Esophagus squamous epithelium (tissue), 5 donors: Measurements from ENCODE around the gene TBC1D2. TPM values are rescaled to one million over a fixed set of nuclear protein-coding genes. Genes with fewer than 3 reads are reported as not detected.

Source experiments
- DNase-seq: peaks from one replicate; lab custom pipeline; 2025; lab: John Stamatoyannopoulos, UW
- H3K27ac ChIP-seq, 4 donors: fragments of 200-600 bp; sonication (generic); one replicate each; pipeline ENCODE4 v1.5.1; 2016 to 2019; ENCODE audit warnings: mild to moderate bottlenecking in 1 of 4
- H3K27me3 ChIP-seq, 4 donors: fragments of 200-600 bp; sonication (generic); 1 replicate in 3 of 4; 2 replicates in 1 of 4; pipeline versions ENCODE4 v1.5.1 to v1.6.0; 2017 to 2021; ENCODE audit warnings: antibody characterized with exemption in 1 of 4
- H3K36me3 ChIP-seq, 3 donors: fragments of 200-600 bp; sonication (generic); one replicate each; pipeline ENCODE4 v1.5.1; 2016 to 2019
- H3K4me1 ChIP-seq, 3 donors: fragments of 200-600 bp; sonication (generic); one replicate each; pipeline ENCODE4 v1.5.1; 2017 to 2019
- H3K4me3 ChIP-seq, 4 donors: fragments of 200-600 bp; sonication (generic); 1 replicate in 3 of 4; 2 replicates in 1 of 4; pipeline ENCODE4 v1.5.1; 2016 to 2019; ENCODE audit warnings: mild to moderate bottlenecking in 2 of 4, moderate library complexity in 1 of 4
- H3K9me3 ChIP-seq, 3 donors: fragments of 200-600 bp; sonication (generic); one replicate each; pipeline ENCODE4 v1.5.1; 2016 to 2019
- POLR2A ChIP-seq, 4 donors: fragments of 450-650 bp; IDR thresholded peaks; one replicate each; pipeline ENCODE4 v1.6.1; 2017; ENCODE audit warnings: antibody characterized with exemption in 4 of 4, mild to moderate bottlenecking in 4 of 4, moderate library complexity in 3 of 4
- WGBS, 2 donors: methylation state at CpG; one replicate each; pipeline ENCODE4 v1.1.5; 2018; 5-methylcytosine and 5-hydroxymethylcytosine counted together
- intact Hi-C: fragments of 100-400 bp; cut with DNase I; formaldehyde crosslinking; loops from one replicate; pipeline ENCODE4 v1.15.0; 2022
- total RNA-seq, 4 donors: library from RNA; depleted of rRNA; stranded (reverse); fragments of >200 nt; gene quantifications; one replicate each; pipeline ENCODE4 v1.1.0, GENCODE V29; 2016
- TF ChIP-seq, protein P1 (sequence below), 6 experiments: fragments of 450-650 bp in 4 of 6; fragments of 200-600 bp in 2 of 6; sonication (generic) in 2 of 6; IDR thresholded peaks; one replicate each; pipeline ENCODE4 v1.5.1; 2016 to 2019; ENCODE audit warnings: antibody characterized with exemption in 6 of 6, mild to moderate bottlenecking in 4 of 6, moderate library complexity in 4 of 6
- donor health status: DM: yes; HTN: yes; CAD: no.

Gene TBC1D2
- total RNA-seq, 4 donors from 2014 or later: 39.3 to 52.9 (median 49.0) TPM

DNA sequence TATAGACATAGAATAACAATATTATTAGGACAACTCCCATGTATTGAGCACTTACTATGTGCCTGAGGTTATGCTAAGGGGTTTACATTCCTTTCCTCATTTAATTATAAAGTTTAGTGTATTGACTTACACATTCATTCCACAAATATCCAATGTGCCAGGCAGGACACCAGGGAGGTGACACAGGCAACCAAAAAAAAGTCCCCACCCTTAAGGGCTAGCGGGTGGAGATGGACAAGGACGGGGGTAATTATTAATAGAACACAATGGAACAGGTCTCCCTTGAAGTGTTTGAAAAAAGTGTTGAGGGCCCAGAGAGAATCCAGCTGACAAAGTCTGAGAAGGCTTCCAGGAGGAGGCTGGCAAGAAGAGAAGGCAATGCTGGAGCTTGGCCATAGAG lies 5.7 kb downstream of the TBC1D2 start:
- H3K4me3 ChIP-seq: no peak overlapping the region
- H3K9me3 ChIP-seq: no peaks in the 10 kb centered on the region
- peak overlapping the region; percentile 95 to 99 (median 98) for H3K27ac ChIP-seq
- no peak for DNase-seq
- peaks cover 0 to 19% (median 0%) of the 10 kb centered on the region in 3 donors for H3K36me3 ChIP-seq
- H3K4me1 ChIP-seq: peaks cover 61 to 99% (median 88%) of the 10 kb centered on the region in 3 donors
- intact Hi-C loops: no loop called here
- no peaks in the 10 kb centered on the region for H3K27me3 ChIP-seq
- no peak for TF ChIP-seq POLR2A (IDR thresholded peaks at IDR 0.05)
- TF ChIP-seq, protein P1, sequence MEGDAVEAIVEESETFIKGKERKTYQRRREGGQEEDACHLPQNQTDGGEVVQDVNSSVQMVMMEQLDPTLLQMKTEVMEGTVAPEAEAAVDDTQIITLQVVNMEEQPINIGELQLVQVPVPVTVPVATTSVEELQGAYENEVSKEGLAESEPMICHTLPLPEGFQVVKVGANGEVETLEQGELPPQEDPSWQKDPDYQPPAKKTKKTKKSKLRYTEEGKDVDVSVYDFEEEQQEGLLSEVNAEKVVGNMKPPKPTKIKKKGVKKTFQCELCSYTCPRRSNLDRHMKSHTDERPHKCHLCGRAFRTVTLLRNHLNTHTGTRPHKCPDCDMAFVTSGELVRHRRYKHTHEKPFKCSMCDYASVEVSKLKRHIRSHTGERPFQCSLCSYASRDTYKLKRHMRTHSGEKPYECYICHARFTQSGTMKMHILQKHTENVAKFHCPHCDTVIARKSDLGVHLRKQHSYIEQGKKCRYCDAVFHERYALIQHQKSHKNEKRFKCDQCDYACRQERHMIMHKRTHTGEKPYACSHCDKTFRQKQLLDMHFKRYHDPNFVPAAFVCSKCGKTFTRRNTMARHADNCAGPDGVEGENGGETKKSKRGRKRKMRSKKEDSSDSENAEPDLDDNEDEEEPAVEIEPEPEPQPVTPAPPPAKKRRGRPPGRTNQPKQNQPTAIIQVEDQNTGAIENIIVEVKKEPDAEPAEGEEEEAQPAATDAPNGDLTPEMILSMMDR (IDR thresholded peaks at IDR 0.05): no peak
- 46 to 67% methylated on average over 2 of the region's 2 CpGs for WGBS, 2 donors

DNA sequence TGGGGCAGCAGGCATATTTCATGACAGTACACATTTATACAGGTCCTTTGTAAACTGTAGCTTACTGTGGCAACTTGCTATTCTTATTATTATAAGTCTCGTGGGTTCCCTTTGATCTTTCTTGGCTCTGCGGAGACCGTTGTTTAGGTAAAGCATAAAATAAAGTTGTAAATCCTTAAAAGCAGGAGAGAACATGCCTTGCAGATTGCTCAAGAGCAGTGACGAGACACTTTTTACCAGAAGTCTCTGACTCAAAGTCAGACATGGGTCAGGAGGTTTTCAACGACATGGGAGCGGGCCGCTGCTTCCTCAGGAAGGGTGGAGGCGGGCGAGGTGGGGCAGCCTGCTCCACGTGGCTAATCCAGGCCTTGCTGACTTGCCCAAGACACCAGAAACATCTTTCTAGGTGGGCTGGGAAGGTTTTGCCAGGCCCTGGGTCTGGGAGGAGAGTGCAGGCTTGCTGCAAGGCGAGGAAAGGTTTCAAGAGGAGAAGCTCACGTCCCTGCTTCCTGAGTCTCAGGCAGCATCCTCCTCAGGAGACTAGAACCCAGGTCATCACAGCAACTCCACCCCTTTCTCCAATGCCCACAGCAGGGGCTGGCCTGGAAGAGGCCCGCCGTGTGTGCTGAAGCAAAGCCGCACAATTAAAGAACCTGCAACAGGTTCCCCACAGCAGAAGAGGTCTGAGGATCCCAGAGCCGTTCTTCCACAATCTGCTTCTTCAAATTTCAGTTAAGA lies 6.5 kb downstream of the TBC1D2 start:
- intact Hi-C loops: no loop called here
- DNase-seq: no peak
- Histone ChIP-seq H3K9me3 (no peaks in the 10 kb centered on the region), H3K4me1 (peaks cover 66 to 99% (median 88%) of the 10 kb centered on the region in 3 donors), H3K36me3 (peaks cover 0 to 19% (median 0%) of the 10 kb centered on the region in 3 donors), H3K4me3 (no peak overlapping the region), H3K27me3 (no peaks in the 10 kb centered on the region), H3K27ac (peak overlapping the region; percentile 95 to 99 (median 98))
- TF ChIP-seq, protein P1 (IDR thresholded peaks at IDR 0.05): no peak
- no peak for TF ChIP-seq POLR2A (IDR thresholded peaks at IDR 0.05)
- 25 to 26% methylated on average over 13 to 14 of the region's 16 CpGs for WGBS, 2 donors

DNA sequence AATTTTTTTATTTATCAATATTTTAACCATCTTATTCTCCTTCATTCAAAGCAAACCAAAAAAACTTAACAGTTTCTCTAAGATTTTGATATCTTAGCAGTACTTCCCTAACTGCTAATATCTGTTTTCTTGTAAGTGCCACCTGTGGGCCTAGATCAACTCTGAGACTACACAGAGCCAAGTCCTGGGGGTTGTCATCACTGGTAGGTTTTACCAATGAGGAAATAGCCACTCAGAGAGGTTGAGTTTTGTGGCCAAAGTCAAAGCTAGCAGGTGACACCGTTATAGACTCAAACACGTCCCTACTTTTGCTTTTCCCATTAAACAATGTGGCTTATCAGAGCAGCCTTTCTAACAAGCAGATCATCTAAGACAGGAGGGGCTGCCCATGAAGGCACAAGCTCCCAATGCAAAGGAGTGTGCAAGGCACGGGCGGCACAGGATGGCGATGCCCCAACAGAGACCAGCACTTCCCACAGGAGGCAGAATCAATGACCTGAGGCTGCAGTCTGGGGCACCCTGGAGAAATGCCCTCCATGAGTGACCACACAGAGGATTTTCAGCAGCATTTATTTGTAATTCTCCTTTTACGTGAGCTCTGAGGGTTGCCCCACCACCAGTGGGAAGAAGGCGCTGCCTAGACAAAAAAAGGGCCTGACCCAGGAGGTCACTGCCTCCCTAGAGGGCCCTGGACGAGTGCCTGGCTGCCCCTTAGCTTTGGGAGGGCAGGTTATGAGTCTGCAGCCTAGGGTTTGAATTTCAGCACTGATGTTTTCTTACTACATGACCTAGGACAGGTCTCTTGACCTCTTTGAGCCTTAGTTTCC lies 7.4 kb downstream of the TBC1D2 start:
- H3K4me1 ChIP-seq: peaks cover 62 to 99% (median 84%) of the 10 kb centered on the region in 3 donors
- H3K27me3 ChIP-seq: no peaks in the 10 kb centered on the region
- H3K36me3 ChIP-seq: peaks cover 0 to 28% (median 0%) of the 10 kb centered on the region in 3 donors
- peak overlapping the region; percentile 95 to 99 (median 98) for H3K27ac ChIP-seq
- H3K9me3 ChIP-seq: no peaks in the 10 kb centered on the region
- no peak for DNase-seq
- WGBS, 2 donors: 40 to 45% methylated on average over 6 to 8 of the region's 8 CpGs
- no peak for TF ChIP-seq POLR2A (IDR thresholded peaks at IDR 0.05)
- TF ChIP-seq, protein P1 (IDR thresholded peaks at IDR 0.05): no peak
- H3K4me3 ChIP-seq: peak overlapping the region in 1 of 4 donors; percentile 35
- intact Hi-C loops: no loop called here

DNA sequence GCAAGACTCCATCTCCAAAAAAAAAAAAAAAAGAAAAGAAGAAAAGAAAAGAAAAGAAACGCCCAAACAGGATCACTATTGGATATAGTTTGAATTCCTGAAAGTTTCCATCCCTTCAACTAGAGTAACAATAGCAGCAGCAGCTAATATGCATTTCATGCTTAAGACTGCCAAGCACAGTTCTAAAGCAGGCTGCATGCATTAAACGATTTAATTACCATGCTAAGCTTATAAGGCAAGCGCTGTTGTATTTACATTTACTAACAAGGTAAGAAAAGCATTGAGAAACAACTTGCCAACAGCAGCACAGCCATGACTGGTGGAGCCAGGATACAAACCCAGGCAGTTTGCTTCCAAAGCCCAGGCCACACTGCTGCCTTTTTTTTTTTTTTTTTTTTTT lies 13.0 kb downstream of the TBC1D2 start:
- no peak for TF ChIP-seq POLR2A (IDR thresholded peaks at IDR 0.05)
- TF ChIP-seq, protein P1 (IDR thresholded peaks at IDR 0.05): no peak
- H3K9me3 ChIP-seq: no peaks in the 10 kb centered on the region

More for the DNA sequence above, 13.0 kb downstream of the TBC1D2 start:
- intact Hi-C loops: no loop called here
- Histone ChIP-seq H3K36me3 (peaks cover 0 to 62% (median 16%) of the 10 kb centered on the region in 3 donors), H3K27me3 (no peaks in the 10 kb centered on the region), H3K4me3 (no peak overlapping the region), H3K4me1 (peaks cover 16 to 45% (median 33%) of the 10 kb centered on the region in 3 donors), H3K27ac (no peak overlapping the region)
- DNase-seq: no peak
- WGBS, 2 donors: 49 to 78% methylated on average over 3 of the region's 3 CpGs
